PC-3 (cell line): ENCODE data around the gene ADAMTS3.

Experiments
- CTCF ChIP-seq: fragments of 300-600 bp; sonication (generic); conservative IDR thresholded peaks from 2 replicates; pipeline ENCODE4 v1.5.1; 2017; ENCODE audit warnings: antibody characterized with exemption, low read depth, mild to moderate bottlenecking, low read length
- EZH2 ChIP-seq: fragments of 300-600 bp; sonication (generic); IDR thresholded peaks from one replicate; pipeline ENCODE4 v1.6.1; 2017; ENCODE audit warnings: antibody characterized with exemption, mild to moderate bottlenecking, low read length; ENCODE audit not compliant: unreplicated experiment
- EZH2phosphoT487 ChIP-seq: fragments of 300-600 bp; sonication (generic); IDR thresholded peaks from 2 replicates; pipeline ENCODE4 v1.6.1; 2018; ENCODE audit warnings: mild to moderate bottlenecking, antibody characterized with exemption, low read length, borderline replicate concordance

- TF ChIP-seq CTCF (no peak), EZH2 (no peak), EZH2phosphoT487 (no peak)
Measured at GRCh38 chr4:72566464-72566972, 2.5 kb downstream of the ADAMTS3 start.
